Activated naive CD4-positive, alpha-beta T cell treated with anti-CD3 and anti-CD28 coated beads for 36 hours (primary cell): ENCODE data around the gene PRPF6. TPM values are rescaled to one million over a fixed set of nuclear protein-coding genes. Genes with fewer than 3 reads are reported as not detected.
A peak's percentile ranks its signal among the peaks of the same experiment; 100 is the strongest.

ENCODE experiments used
- CTCF ChIA-PET: fragments of 350-600 bp; sonication (Branson Sonifier 250); formaldehyde crosslinking; loops from one replicate; lab custom pipeline; 2021; ENCODE audit warnings: antibody characterized with exemption; lab: Charles Lee
- DNase-seq: peaks from one replicate; pipeline ENCODE4 v3.0.0-alpha.2; 2020
- H3K27ac Mint-ChIP-seq: one replicate; pipeline ENCODE4 v1.8.0; 2021; ENCODE audit warnings: mild to moderate bottlenecking, mixed read lengths
- H3K27me3 Mint-ChIP-seq: one replicate; pipeline ENCODE4 v1.8.0; 2021; ENCODE audit warnings: low read depth, mixed read lengths
- H3K36me3 Mint-ChIP-seq: one replicate; pipeline ENCODE4 v1.8.0; 2021; ENCODE audit warnings: low read depth, mixed read lengths
- H3K4me1 Mint-ChIP-seq: one replicate; pipeline ENCODE4 v1.8.0; 2021; ENCODE audit warnings: low read depth, mixed read lengths
- H3K4me3 Mint-ChIP-seq: one replicate; pipeline ENCODE4 v1.8.0; 2021; ENCODE audit warnings: mild to moderate bottlenecking, moderate library complexity, mixed read lengths
- H3K9me3 Mint-ChIP-seq: one replicate; pipeline ENCODE4 v1.8.0; 2021; ENCODE audit warnings: mixed read lengths
- intact Hi-C: fragments of 100-400 bp; cut with micrococcal nuclease; formaldehyde crosslinking; loops from one replicate; pipeline ENCODE4 v1.15.1; 2023
- total RNA-seq, 2 experiments: library from RNA; stranded (reverse); gene quantifications; one replicate each; pipeline ENCODE4 v1.2.3, GENCODE V29; 2021

PRPF6 gene
- total RNA-seq, 2 experiments from 2014 or later, result 39.4 to 40.2 TPM

GRCh38 chr20:64044484-64045247, 63.7 kb downstream of the PRPF6 start:
- H3K27ac Mint-ChIP-seq, result no peak overlapping the region
- peaks cover 13% of the 10 kb centered on the region for H3K4me1 Mint-ChIP-seq
- no peak overlapping the region for H3K4me3 Mint-ChIP-seq
- H3K36me3 Mint-ChIP-seq, result no peaks in the 10 kb centered on the region
- CTCF ChIA-PET, result no interaction called here
- intact Hi-C loops, result no loop called here
- no peaks in the 10 kb centered on the region for H3K9me3 Mint-ChIP-seq
- peaks cover 13% of the 10 kb centered on the region for H3K27me3 Mint-ChIP-seq
- no peak for DNase-seq

DNA sequence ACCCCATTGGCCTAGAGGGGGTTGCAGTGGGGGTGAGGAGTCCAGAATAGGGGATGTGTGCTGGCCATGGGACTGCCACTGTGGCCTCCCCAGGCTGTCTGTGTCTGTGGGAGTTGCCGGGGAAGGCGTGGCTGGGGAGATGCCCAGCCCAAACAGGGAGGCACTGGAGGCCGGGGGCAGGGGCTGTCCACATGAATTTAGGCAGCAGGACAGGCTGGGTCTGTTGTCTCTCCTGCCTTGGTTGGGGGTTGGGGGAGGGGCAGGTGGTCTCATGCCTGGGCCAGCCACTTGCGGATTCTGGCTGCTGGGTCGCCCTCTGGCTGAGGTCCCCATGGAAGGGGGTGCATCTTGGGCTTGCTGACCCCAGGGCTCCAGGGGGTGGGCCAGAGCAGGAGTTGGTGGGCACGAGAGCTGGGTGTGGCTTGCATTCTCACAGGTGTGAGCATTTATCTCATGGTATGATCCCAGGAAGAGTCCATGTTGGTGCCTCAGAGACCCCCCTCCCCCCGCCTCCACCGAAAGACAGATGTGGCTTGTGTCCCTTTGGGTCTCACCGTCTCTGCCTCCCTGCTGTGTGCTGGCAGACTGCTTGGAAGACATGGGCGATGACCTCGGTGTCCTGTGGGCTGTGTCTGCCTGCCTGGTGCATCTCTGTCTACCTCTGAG, 64.5 kb downstream of the PRPF6 start:
- intact Hi-C loops, result no loop called here
- CTCF ChIA-PET, result no interaction called here
- no peak for DNase-seq
- Mint-ChIP-seq H3K4me3 (no peak overlapping the region), H3K27ac (no peak overlapping the region), H3K4me1 (peaks cover 7% of the 10 kb centered on the region), H3K36me3 (no peaks in the 10 kb centered on the region), H3K27me3 (peaks cover 18% of the 10 kb centered on the region), H3K9me3 (no peaks in the 10 kb centered on the region)

DNA sequence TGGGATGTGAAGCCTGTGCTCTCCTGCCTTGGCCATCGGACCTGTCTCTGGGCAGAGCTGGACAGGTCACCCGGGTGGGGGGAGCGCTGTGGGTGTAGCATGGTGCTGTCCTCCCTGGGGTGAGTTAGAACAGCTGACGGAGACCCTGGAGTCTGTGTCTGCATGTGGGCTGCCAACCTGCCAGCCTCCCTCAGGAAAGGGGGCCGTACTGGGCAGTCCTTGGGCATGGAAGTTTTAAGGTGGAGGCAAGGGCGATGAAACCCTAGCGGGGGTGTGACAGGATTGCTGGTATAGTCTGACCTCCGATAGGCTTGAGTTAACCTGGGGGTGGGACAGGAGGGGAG, 66.1 kb downstream of the PRPF6 start:
- Mint-ChIP-seq H3K27ac (no peak overlapping the region), H3K9me3 (no peaks in the 10 kb centered on the region), H3K27me3 (peaks cover 30% of the 10 kb centered on the region), H3K4me3 (no peak overlapping the region), H3K36me3 (no peaks in the 10 kb centered on the region), H3K4me1 (no peaks in the 10 kb centered on the region)
- intact Hi-C loops, result no loop called here
- no peak for DNase-seq
- CTCF ChIA-PET, result interaction anchor here (1.5 kb wide), 1 partner anchor 8 kb away, joined by 3 read pairs; no protein-coding TSS in a partner anchor

DNA sequence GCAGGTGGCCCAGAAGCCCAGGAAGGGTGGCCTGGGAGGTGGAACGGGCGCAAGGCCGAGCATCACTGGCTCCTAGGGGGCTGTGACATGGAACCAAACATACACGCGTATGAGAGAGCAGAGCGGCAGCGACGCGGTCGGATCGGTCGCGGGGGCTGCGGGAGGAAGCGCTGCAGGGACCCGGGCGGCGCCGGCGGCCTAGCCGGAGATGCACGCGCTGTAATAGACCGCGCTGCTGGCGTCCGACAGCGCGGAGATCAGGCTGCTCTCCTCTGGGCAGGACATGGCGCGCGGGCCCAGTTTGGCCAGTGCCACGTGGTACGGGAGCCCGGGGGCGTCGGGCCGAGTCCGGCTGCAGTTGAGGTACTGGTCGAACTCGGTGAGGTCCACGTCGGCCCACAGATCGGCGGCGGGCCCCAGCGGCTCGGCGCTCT, 67.1 kb downstream of the PRPF6 start:
- H3K9me3 Mint-ChIP-seq, result no peaks in the 10 kb centered on the region
- no peak overlapping the region for H3K4me3 Mint-ChIP-seq
- H3K27me3 Mint-ChIP-seq, result peaks cover 33% of the 10 kb centered on the region
- CTCF ChIA-PET, result interaction anchor here (1.5 kb wide), 1 partner anchor 9 kb away, joined by 3 read pairs; no protein-coding TSS in a partner anchor
- no peaks in the 10 kb centered on the region for H3K4me1 Mint-ChIP-seq
- no peak for DNase-seq
- H3K27ac Mint-ChIP-seq, result no peak overlapping the region
- H3K36me3 Mint-ChIP-seq, result no peaks in the 10 kb centered on the region
- intact Hi-C loops, result no loop called here

DNA sequence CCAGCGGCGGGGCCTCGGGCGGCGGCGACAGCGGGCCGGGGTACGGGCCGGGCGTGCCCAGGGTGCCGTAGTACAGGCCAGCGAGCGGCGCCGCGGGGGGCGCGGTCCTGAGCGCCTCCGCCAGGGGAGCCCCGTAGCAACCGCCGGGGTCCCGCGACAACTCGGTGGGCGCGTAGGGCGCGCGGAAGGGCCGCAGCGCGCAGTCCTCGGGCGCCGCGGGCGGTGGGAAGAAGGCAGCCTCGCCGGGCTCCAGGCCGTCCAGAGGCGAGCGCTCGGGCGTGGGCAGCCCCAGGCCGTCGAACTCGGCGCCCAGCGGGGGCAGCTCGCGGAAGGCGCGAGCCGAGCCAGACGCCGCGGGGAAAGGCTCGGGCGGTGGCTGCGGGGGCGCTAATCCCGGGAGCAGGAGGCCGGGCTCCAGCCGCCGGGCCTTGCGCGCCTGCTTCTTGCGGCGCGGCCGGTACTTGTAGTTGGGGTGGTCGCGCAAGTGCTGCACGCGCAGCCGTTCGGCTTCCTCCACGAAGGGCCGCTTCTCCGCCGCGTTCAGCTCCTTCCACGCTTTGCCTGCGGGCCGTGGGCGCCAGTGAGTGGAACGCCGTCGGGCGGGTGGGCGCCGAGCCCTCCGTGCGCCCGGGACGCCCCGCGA, 67.6 kb downstream of the PRPF6 start:
- intact Hi-C loops, result no loop called here
- Mint-ChIP-seq H3K36me3 (no peaks in the 10 kb centered on the region), H3K4me1 (peaks cover 4% of the 10 kb centered on the region), H3K9me3 (no peaks in the 10 kb centered on the region), H3K4me3 (no peak overlapping the region), H3K27me3 (peaks cover 37% of the 10 kb centered on the region), H3K27ac (no peak overlapping the region)
- DNase-seq, result no peak
- CTCF ChIA-PET, result no interaction called here

DNA sequence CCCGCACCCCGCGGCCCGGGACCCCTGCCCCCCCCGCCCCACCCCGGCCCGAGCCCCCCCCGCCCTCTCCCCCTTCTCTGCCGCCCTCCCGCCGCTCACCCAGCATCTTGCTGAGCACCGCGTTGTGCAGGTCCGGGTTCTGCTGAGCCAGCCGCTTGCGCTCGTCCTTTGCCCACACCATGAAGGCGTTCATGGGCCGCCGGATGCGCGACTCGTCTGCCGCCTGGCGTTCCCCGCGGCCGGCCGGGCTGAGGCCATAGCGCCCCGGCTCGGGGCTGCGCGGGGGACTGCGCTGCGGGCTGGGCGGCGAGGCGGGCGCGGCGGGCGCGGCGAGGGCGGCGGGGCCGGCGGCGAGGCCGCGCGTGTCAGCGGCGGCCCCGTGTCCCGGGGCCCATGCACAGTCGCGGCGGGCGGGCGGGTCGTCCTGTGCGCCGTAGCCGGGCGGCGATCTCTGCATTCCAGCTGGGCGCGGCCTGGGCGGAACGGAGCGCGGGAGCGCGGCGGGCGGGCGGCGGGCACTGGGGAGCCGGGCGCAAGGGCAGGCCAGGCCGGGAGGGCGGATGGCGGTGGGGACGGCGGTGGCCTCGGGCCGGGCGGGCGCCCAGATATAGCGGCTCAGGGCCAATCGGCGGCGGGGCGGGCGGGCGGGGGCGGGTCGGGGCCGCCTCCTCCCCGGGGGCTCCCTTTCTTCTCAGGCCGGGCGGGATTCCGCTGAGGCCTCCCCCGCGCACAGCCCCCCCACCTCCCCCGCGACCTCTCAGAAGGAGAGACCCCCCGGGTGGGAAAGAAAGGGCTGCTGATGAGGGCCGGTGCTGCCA, 68.3 kb downstream of the PRPF6 start, which contains the start of gene SOX18:
Gene SOX18, minus strand, starts transcription at position 580 of the 818 bp plus-strand sequence. Its CDS starts 123 bp downstream, at position 457.
- H3K27me3 Mint-ChIP-seq, result peaks cover 37% of the 10 kb centered on the region
- H3K9me3 Mint-ChIP-seq, result no peaks in the 10 kb centered on the region
- CTCF ChIA-PET, result no interaction called here
- intact Hi-C loops, result no loop called here
- peaks cover 4% of the 10 kb centered on the region for H3K4me1 Mint-ChIP-seq
- H3K27ac Mint-ChIP-seq, result no peak within 1 kb of the TSS
- no peaks in the 10 kb centered on the region for H3K36me3 Mint-ChIP-seq
- DNase-seq, result peak; percentile 49
- peak within 1 kb of the TSS; percentile 27 for H3K4me3 Mint-ChIP-seq

DNA sequence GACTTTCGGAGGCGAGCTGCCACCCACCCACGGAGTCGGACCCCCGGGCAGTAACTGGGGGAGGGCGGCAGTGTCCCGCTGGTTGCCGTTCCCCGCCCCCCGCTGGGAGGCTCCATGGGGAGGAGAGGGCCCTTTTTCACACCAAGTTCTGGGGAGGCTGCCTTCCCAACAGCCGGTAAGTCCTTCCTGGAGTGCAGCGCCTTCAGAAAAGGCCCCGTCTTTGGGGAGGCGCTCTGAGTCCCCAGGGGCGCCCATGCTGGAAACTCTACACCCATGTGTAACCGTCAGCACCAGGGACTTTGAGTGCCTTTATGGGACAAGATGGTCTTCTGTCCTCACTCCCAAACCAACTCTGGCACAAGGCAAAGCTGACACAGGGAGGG, 68.9 kb downstream of the PRPF6 start:
- Mint-ChIP-seq H3K27ac (no peak overlapping the region), H3K27me3 (peaks cover 37% of the 10 kb centered on the region), H3K4me1 (peaks cover 4% of the 10 kb centered on the region), H3K4me3 (peak overlapping the region; percentile 27), H3K36me3 (no peaks in the 10 kb centered on the region), H3K9me3 (no peaks in the 10 kb centered on the region)
- CTCF ChIA-PET, result interaction anchor here (0.7 to 1.5 kb wide), 2 partner anchors 71 to 138 kb away, joined by 5 to 6 read pairs; no protein-coding TSS in a partner anchor
- DNase-seq, result no peak
- intact Hi-C loops, result loop anchor here (10.0 kb wide), 1 partner anchor 265 kb away; no protein-coding TSS in a partner anchor

DNA sequence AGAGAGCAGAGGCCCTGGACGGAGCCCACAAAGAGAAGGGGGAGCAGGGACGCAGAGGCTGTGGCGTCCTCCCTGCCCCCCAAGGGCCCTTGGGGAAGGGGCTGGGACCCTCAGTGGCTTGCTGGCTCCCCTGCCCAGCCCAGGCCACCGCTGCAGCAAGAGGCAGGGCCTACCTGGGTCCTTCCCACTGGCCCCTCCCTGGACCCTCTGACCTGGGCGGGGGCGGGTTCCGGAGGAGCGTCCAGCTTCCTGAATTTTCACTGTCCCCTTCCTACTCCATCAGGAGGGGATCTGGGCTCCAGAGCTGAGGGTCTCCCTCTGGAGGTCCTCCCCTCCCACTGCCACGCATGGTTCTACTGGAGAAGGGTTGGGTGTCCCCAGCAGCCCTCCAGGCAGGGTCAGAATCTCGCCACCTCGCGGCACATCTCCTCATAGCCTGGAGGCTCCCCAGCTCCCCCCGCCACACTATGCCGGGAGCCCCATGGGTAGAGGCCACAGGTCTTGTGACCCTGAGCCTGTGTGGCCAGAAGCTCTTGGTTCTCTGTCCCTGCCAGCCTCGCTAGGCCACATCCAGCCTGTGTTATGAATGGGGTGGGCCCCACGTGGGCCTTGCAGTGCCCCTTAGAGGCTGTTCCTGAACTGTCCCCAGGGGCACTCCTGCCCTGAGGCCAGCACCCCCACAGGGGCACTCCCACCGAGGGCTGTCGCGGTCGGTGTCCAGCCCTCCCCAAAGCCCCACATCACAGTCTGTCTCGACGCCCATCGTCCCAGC, 69.5 kb downstream of the PRPF6 start:
- Mint-ChIP-seq H3K4me3 (no peak overlapping the region), H3K9me3 (no peaks in the 10 kb centered on the region), H3K36me3 (no peaks in the 10 kb centered on the region), H3K27ac (no peak overlapping the region), H3K27me3 (peaks cover 37% of the 10 kb centered on the region), H3K4me1 (peaks cover 4% of the 10 kb centered on the region)
- no peak for DNase-seq
- CTCF ChIA-PET, result interaction anchor here (0.7 to 1.5 kb wide), 2 partner anchors 70 to 139 kb away, joined by 5 to 6 read pairs; no protein-coding TSS in a partner anchor
- intact Hi-C loops, result loop anchor here (10.0 kb wide), 1 partner anchor 266 kb away; no protein-coding TSS in a partner anchor

DNA sequence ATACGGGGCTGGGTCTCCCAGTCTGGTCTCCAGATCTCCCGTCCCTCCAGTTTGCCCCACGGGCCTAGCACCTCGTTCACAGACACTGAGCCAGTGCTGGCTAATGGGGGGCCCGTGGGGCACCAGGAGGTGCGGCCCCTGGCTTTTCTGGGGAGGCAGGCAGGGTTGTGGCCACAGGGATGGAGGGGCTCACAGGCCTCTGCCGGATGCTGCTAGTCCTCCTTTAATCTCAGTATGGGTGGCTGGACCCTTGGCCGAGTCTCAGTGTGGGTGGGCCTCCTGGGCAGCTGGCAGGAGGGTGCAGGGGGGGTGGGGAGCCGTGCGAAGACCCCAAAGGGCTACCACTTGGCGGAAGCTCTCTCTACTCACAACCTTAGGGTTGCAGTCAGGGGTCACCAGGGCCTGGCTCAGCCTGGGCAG, 70.1 kb downstream of the PRPF6 start:
- H3K4me1 Mint-ChIP-seq, result peaks cover 4% of the 10 kb centered on the region
- no peak overlapping the region for H3K4me3 Mint-ChIP-seq
- DNase-seq, result no peak
- intact Hi-C loops, result loop anchor here (10.0 kb wide), 1 partner anchor 266 kb away; no protein-coding TSS in a partner anchor
- H3K9me3 Mint-ChIP-seq, result no peaks in the 10 kb centered on the region
- H3K27me3 Mint-ChIP-seq, result peaks cover 37% of the 10 kb centered on the region
- no peaks in the 10 kb centered on the region for H3K36me3 Mint-ChIP-seq
- H3K27ac Mint-ChIP-seq, result no peak overlapping the region
- CTCF ChIA-PET, result interaction anchor here (1.5 kb wide), 1 partner anchor 69 kb away, joined by 5 read pairs; no protein-coding TSS in a partner anchor

DNA sequence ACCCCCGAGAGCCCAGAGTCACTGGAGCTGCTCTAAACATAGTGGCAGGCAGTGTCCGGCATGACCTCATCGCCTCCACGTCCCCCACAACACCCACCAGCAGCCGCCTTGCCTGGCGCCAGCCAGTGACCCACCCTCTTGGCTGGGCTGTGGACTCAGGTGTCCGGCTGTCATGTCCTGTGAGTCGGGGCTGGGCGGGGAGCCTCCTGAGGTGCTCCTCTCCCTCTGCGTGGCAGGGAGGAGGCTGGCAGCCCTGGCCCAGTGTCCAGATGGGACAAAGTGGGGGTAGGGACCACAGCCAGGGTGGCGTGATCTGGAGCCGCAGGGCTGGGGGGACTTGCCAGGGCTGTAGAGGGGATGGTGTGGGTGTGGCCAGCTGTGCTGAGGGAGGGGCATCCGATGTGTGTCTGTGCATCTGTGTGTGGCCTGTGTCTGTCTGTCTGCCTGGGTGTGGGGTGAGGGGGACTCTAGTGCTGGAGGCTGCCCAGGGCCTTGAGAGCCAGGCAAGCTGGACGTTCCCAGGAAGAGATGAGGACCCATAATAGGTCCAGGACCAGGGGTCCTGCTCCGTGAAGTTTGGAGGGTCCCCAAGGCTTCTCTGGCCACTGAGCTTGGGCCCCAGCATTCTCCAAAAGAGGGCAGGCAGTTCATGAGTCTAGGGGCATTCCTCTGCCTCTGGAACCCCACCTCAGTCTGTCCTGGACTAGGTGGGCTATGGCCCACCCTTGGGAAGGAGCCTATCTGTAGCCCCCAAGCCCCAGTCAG, 70.8 kb downstream of the PRPF6 start:
- Mint-ChIP-seq H3K4me1 (peaks cover 4% of the 10 kb centered on the region), H3K27me3 (peaks cover 36% of the 10 kb centered on the region), H3K36me3 (no peaks in the 10 kb centered on the region), H3K4me3 (no peak overlapping the region), H3K9me3 (no peaks in the 10 kb centered on the region), H3K27ac (no peak overlapping the region)
- CTCF ChIA-PET, result interaction anchor here (0.5 to 1.5 kb wide), 2 partner anchors 15 to 69 kb away, joined by 3 to 5 read pairs; no protein-coding TSS in a partner anchor
- intact Hi-C loops, result loop anchor here (10.0 kb wide), 1 partner anchor 267 kb away; no protein-coding TSS in a partner anchor
- DNase-seq, result no peak
